Measurements from ENCODE around the gene RBMS3.

The RBMS3 gene

GRCh38 chr3:29852767-29853166 is 571.9 kb downstream of the RBMS3 start:
- no peak for DNase-seq

GRCh38 chr3:29853841-29854397 is 573.0 kb downstream of the RBMS3 start:
- no peak for DNase-seq

GRCh38 chr3:29854821-29855220 is 574.0 kb downstream of the RBMS3 start:
- DNase-seq = no peak

GRCh38 chr3:29859726-29860270 is 578.9 kb downstream of the RBMS3 start:
- DNase-seq = no peak

GRCh38 chr3:29864809-29865208 is 583.9 kb downstream of the RBMS3 start:
- no peak for DNase-seq

- no peak for DNase-seq
Measured at GRCh38 chr3:29868543-29869101, 587.8 kb downstream of the RBMS3 start.

- no peak for DNase-seq
Measured at GRCh38 chr3:29870136-29870535, 589.3 kb downstream of the RBMS3 start.

GRCh38 chr3:29871087-29871486 is 590.2 kb downstream of the RBMS3 start:
- no peak for DNase-seq

GRCh38 chr3:29880809-29881208 is 599.9 kb downstream of the RBMS3 start:
- no peak for DNase-seq

GRCh38 chr3:29887451-29887850 is 606.6 kb downstream of the RBMS3 start:
- DNase-seq = no peak

GRCh38 chr3:29889215-29889614 is 608.3 kb downstream of the RBMS3 start:
- no peak for DNase-seq

- no peak for DNase-seq
Measured at GRCh38 chr3:29890801-29891200, 609.9 kb downstream of the RBMS3 start.

- no peak for DNase-seq
Measured at GRCh38 chr3:29892976-29893554, 612.2 kb downstream of the RBMS3 start.

GRCh38 chr3:29896856-29897255 is 616.0 kb downstream of the RBMS3 start:
- no peak for DNase-seq

GRCh38 chr3:29898171-29898965 is 617.5 kb downstream of the RBMS3 start:
- DNase-seq = no peak

GRCh38 chr3:29899021-29899420 is 618.1 kb downstream of the RBMS3 start:
- no peak for DNase-seq

- no peak for DNase-seq
Measured at GRCh38 chr3:29901097-29901496, 620.2 kb downstream of the RBMS3 start.

GRCh38 chr3:29903600-29903999 is 622.7 kb downstream of the RBMS3 start:
- no peak for DNase-seq

GRCh38 chr3:29906906-29907305 is 626.0 kb downstream of the RBMS3 start:
- no peak for DNase-seq

GRCh38 chr3:29912600-29913288 is 631.9 kb downstream of the RBMS3 start:
- no peak for DNase-seq

- DNase-seq = no peak
Measured at GRCh38 chr3:29914861-29915524, 634.1 kb downstream of the RBMS3 start.

GRCh38 chr3:29919571-29919970 is 638.7 kb downstream of the RBMS3 start:
- DNase-seq = no peak

Measured in NCI-H774 (cell line).